PC-3 (cell line): ENCODE measurements around the gene LAMA2. TPM values are rescaled to one million over a fixed set of nuclear protein-coding genes. Genes with fewer than 3 reads are reported as not detected.

Source experiments
- ATAC-seq: fragments of 200-7000 bp; cut with Tn5 transposase; 2 replicates; pipeline ENCODE4 v1.9.1; 2020; ENCODE audit warnings: mild to moderate bottlenecking, moderate library complexity
- BruUV-seq: library from RNA; stranded (reverse); fragments of 400-500 nt; replicated peaks from 2 replicates; lab custom pipeline; 2021; lab: Mats Ljungman, UMichigan
- CTCF ChIA-PET: fragments of 300-600 bp; sonication (Branson Sonifier 250); formaldehyde crosslinking; loops from one replicate; lab custom pipeline; 2022; ENCODE audit warnings: antibody characterized with exemption; lab: Charles Lee
- POLR2A ChIA-PET: fragments of 300-600 bp; sonication (Branson Sonifier 250); formaldehyde crosslinking; loops from one replicate; lab custom pipeline; 2022; ENCODE audit warnings: antibody characterized with exemption; ENCODE audit not compliant: unreplicated experiment; lab: Charles Lee
- DNase-seq: peaks from one replicate; pipeline ENCODE4 v3.0.0-alpha.2; 2015
- H2AFZ ChIP-seq: fragments of 300-600 bp; sonication (generic); 2 replicates; pipeline ENCODE4 v1.6.0; 2016; ENCODE audit warnings: antibody characterized with exemption, low read length
- H3F3A ChIP-seq: fragments of 300-600 bp; sonication (generic); one replicate; pipeline ENCODE4 v1.6.0; 2017; ENCODE audit warnings: antibody characterized with exemption, low read length, control low read depth, mild to moderate bottlenecking; ENCODE audit not compliant: unreplicated experiment
- H3K27ac ChIP-seq: fragments of 300-600 bp; sonication (generic); 2 replicates; pipeline ENCODE4 v1.5.1; 2016; ENCODE audit warnings: mild to moderate bottlenecking, low read length
- H3K27me3 ChIP-seq: fragments of 300-600 bp; sonication (generic); 2 replicates; pipeline ENCODE4 v1.6.1; 2016; ENCODE audit warnings: low read length, mixed read lengths
- H3K36me3 ChIP-seq: fragments of 300-600 bp; sonication (generic); 2 replicates; pipeline ENCODE4 v1.6.1; 2016; ENCODE audit warnings: low read depth, mixed run types, low read length, mixed read lengths
- H3K4me1 ChIP-seq: fragments of 300-600 bp; sonication (generic); 2 replicates; pipeline ENCODE4 v1.5.1; 2016; ENCODE audit warnings: low read length; ENCODE audit not compliant: insufficient read depth
- H3K4me2 ChIP-seq: fragments of 300-600 bp; sonication (generic); 2 replicates; pipeline ENCODE4 v1.6.0; 2016; ENCODE audit warnings: low read length
- H3K4me3 ChIP-seq: fragments of 300-600 bp; sonication (generic); 2 replicates; pipeline ENCODE4 v1.5.1; 2016; ENCODE audit warnings: mild to moderate bottlenecking, low read length, mixed read lengths
- H3K79me2 ChIP-seq: fragments of 300-600 bp; sonication (generic); 2 replicates; pipeline ENCODE4 v1.6.1; 2017; ENCODE audit warnings: low read length, mixed read lengths
- H3K9ac ChIP-seq: fragments of 300-600 bp; sonication (generic); 2 replicates; pipeline ENCODE4 v1.6.0; 2016; ENCODE audit warnings: mild to moderate bottlenecking, low read length
- H3K9me2 ChIP-seq: fragments of 300-600 bp; sonication (generic); replicated peaks from 2 replicates; pipeline ENCODE4 v1.6.1; 2016; ENCODE audit warnings: mixed run types, low read length, mixed read lengths
- H3K9me3 ChIP-seq: fragments of 300-600 bp; sonication (generic); 2 replicates; pipeline ENCODE4 v1.6.1; 2016; ENCODE audit warnings: low read length, mixed read lengths
- H4K20me1 ChIP-seq: fragments of 300-600 bp; sonication (generic); 2 replicates; pipeline ENCODE4 v1.6.1; 2016; ENCODE audit warnings: low read length, mixed read lengths
- EZH2 ChIP-seq: fragments of 300-600 bp; sonication (generic); IDR thresholded peaks from one replicate; pipeline ENCODE4 v1.6.1; 2017; ENCODE audit warnings: antibody characterized with exemption, mild to moderate bottlenecking, low read length; ENCODE audit not compliant: unreplicated experiment
- EZH2phosphoT487 ChIP-seq: fragments of 300-600 bp; sonication (generic); IDR thresholded peaks from 2 replicates; pipeline ENCODE4 v1.6.1; 2018; ENCODE audit warnings: mild to moderate bottlenecking, antibody characterized with exemption, low read length, borderline replicate concordance
- intact Hi-C: fragments of 100-400 bp; cut with micrococcal nuclease; formaldehyde crosslinking; loops from 2 replicates; pipeline ENCODE4 v1.9.0; 2023
- total RNA-seq: library from RNA; depleted of rRNA; stranded (reverse); fragments of >200 nt; gene quantifications from 2 replicates; pipeline ENCODE4 v1.2.3, GENCODE V29; 2014
- TF ChIP-seq, protein P1 (sequence below): fragments of 300-600 bp; sonication (generic); conservative IDR thresholded peaks from 2 replicates; pipeline ENCODE4 v1.5.1; 2017; ENCODE audit warnings: antibody characterized with exemption, low read depth, mild to moderate bottlenecking, low read length

Gene LAMA2
- total RNA-seq, 1 experiment from 2014 or later = 0.22 TPM

DNA sequence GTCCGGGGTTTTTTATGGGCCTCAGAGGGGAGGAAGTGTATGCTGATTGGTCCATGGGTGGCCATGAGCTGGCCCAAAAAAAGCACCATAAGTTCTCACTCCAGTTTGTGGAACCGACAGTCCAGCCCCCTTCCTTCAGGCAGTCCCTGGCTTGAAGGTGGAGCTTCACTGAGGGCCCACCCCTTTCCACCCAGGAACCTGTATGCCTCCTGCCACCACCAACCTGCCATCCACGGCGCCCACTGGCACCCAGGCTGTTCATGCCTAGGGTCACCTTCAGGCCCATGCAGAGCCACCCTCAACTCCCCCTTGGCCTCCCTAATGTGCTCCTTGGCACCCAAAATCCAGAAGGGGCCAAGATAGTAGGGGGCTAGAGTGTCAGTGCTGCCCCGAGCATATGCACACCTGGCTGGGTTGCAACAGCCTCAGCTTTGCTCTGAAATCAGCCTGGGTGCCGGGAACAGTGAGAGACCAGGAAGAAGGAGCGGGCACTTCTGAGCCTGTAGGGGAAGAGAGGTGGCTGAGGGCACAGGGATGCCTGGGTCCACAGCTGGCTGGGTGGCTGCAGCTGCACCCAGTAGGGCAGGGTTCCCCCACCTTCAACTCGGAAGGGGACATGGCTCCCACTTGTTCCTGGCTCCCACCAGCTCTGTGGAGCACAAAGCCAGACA is 534.6 kb downstream of the LAMA2 start:
- Histone ChIP-seq H3K27ac (no peak overlapping the region), H3K36me3 (no peaks in the 10 kb centered on the region), H3K79me2 (no peaks in the 10 kb centered on the region), H3F3A (no peaks in the 10 kb centered on the region), H4K20me1 (no peaks in the 10 kb centered on the region), H3K4me2 (no peak overlapping the region), H3K9me2 (no peaks in the 10 kb centered on the region), H2AFZ (no peak overlapping the region), H3K4me1 (no peaks in the 10 kb centered on the region), H3K27me3 (no peaks in the 10 kb centered on the region), H3K9me3 (no peaks in the 10 kb centered on the region), H3K4me3 (no peak overlapping the region), H3K9ac (no peak overlapping the region)
- intact Hi-C loops = no loop called here
- ATAC-seq (no peak), DNase-seq (no peak)
- POLR2A ChIA-PET = no interaction called here
- TF ChIP-seq EZH2phosphoT487 (no peak), EZH2 (no peak)
- TF ChIP-seq, protein P1, sequence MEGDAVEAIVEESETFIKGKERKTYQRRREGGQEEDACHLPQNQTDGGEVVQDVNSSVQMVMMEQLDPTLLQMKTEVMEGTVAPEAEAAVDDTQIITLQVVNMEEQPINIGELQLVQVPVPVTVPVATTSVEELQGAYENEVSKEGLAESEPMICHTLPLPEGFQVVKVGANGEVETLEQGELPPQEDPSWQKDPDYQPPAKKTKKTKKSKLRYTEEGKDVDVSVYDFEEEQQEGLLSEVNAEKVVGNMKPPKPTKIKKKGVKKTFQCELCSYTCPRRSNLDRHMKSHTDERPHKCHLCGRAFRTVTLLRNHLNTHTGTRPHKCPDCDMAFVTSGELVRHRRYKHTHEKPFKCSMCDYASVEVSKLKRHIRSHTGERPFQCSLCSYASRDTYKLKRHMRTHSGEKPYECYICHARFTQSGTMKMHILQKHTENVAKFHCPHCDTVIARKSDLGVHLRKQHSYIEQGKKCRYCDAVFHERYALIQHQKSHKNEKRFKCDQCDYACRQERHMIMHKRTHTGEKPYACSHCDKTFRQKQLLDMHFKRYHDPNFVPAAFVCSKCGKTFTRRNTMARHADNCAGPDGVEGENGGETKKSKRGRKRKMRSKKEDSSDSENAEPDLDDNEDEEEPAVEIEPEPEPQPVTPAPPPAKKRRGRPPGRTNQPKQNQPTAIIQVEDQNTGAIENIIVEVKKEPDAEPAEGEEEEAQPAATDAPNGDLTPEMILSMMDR = no peak
- CTCF ChIA-PET = no interaction called here
- BruUV-seq = no TSS peak

DNA sequence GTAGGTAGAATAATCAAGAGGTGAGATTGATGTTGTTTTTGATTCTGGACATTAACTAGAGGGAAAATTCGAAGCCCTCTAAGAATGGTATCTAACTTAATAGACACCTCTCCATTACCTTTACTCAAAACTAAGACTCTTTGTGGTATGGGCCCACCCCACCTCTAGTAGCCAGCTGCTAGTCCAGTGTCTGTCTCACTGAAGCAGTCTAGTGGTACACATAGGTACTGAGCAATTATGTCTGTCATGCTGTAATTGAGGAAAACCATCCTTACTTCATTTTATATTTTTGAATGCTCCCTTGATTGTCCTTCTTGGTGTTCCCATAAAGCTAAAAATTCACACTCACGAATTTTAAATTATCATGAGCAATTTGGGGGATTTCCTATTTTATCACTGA is 536.4 kb downstream of the LAMA2 start:
- Histone ChIP-seq H3K36me3 (no peaks in the 10 kb centered on the region), H3K9me3 (no peaks in the 10 kb centered on the region), H3K9me2 (no peaks in the 10 kb centered on the region), H3K4me3 (no peak overlapping the region), H3K27me3 (no peaks in the 10 kb centered on the region), H2AFZ (no peak overlapping the region), H3K27ac (no peak overlapping the region), H3K9ac (no peak overlapping the region), H4K20me1 (no peaks in the 10 kb centered on the region), H3F3A (no peaks in the 10 kb centered on the region), H3K79me2 (no peaks in the 10 kb centered on the region), H3K4me1 (no peaks in the 10 kb centered on the region), H3K4me2 (no peak overlapping the region)
- ChIA-PET POLR2A (no interaction called here), CTCF (no interaction called here)
- intact Hi-C loops = no loop called here
- no peak for DNase-seq
- BruUV-seq = no TSS peak
- ATAC-seq = no peak
- no peak for TF ChIP-seq EZH2
- TF ChIP-seq, protein P1 = no peak
- no peak for TF ChIP-seq EZH2phosphoT487

DNA sequence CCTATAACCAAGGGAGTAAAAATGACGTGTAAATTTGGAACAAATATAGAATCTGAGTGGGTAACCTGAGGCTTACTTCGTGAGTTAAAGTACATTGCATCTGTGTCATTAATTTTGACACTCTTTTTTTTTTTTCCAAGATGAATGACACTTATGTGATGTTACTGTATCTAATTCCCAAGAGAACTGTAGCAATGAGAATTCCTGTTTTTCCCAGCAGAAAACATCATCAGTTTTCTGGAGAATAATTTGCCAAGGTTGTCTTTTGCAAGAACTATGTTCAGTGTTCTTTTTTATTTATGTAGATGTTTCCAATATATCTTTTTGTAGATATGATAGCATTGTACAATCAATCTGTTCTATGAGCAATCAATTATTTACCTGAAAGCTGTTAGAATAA is 543.4 kb downstream of the LAMA2 start:
- H4K20me1 ChIP-seq = no peaks in the 10 kb centered on the region
- H3K4me3 ChIP-seq = no peak overlapping the region
- no peaks in the 10 kb centered on the region for H3K27me3 ChIP-seq
- no peaks in the 10 kb centered on the region for H3F3A ChIP-seq
- ATAC-seq (no peak), DNase-seq (no peak)
- H3K36me3 ChIP-seq = no peaks in the 10 kb centered on the region
- intact Hi-C loops = no loop called here
- H3K9me2 ChIP-seq = no peaks in the 10 kb centered on the region
- H3K9ac ChIP-seq = no peak overlapping the region
- H2AFZ ChIP-seq = no peak overlapping the region
- H3K4me1 ChIP-seq = no peaks in the 10 kb centered on the region
- BruUV-seq = no TSS peak
- no peak overlapping the region for H3K4me2 ChIP-seq
- POLR2A ChIA-PET = no interaction called here
- H3K9me3 ChIP-seq = no peaks in the 10 kb centered on the region
- TF ChIP-seq EZH2 = no peak
- TF ChIP-seq, protein P1 = no peak
- TF ChIP-seq EZH2phosphoT487 = no peak
- CTCF ChIA-PET = no interaction called here
- H3K27ac ChIP-seq = no peak overlapping the region
- no peaks in the 10 kb centered on the region for H3K79me2 ChIP-seq
